ENCODE results near the gene EPHA6.

- TF ChIP-seq CTCF (conservative IDR thresholded peaks at IDR 0.05), result no peak
- no peak for TF ChIP-seq EZH2 (IDR thresholded peaks at IDR 0.05; ENCODE audit: low read depth)
These were observed 144.5 kb downstream of the EPHA6 start for GRCh38 chr3:96958856-96959255.
